SK-N-SH treated with all-trans-retinoic acid at 6 μM for 48 hours (cell line): ENCODE results near the gene LRRC51.

Experiments used
- ATAC-seq: fragments of 200-7000 bp; cut with Tn5 transposase; 3 replicates; pipeline ENCODE4 v1.9.1; 2020; ENCODE audit warnings: mild to moderate bottlenecking, moderate library complexity
- ARNTL ChIP-seq: fragments of 450-650 bp; formaldehyde crosslinking; IDR thresholded peaks from 2 replicates; pipeline ENCODE4 v1.5.0; 2020; ENCODE audit warnings: low read depth, mild to moderate bottlenecking, moderate library complexity, borderline replicate concordance
- CREB5 ChIP-seq: fragments of 250-450 bp; sonication (Bioruptor Pico); IDR thresholded peaks from 2 replicates; pipeline ENCODE4 v1.5.1; 2020; ENCODE audit warnings: low read depth, mild to moderate bottlenecking, moderate library complexity
- CSDC2 ChIP-seq: fragments of 250-450 bp; sonication (Bioruptor Pico); IDR thresholded peaks from 2 replicates; pipeline ENCODE4 v1.5.0; 2020; ENCODE audit warnings: mild to moderate bottlenecking, moderate library complexity
- CSRNP3 ChIP-seq: fragments of 250-450 bp; sonication (Bioruptor Pico); IDR thresholded peaks from 2 replicates; pipeline ENCODE4 v1.5.1; 2021; ENCODE audit warnings: mild to moderate bottlenecking, moderate library complexity
- GLIS3 ChIP-seq: fragments of 250-450 bp; sonication (Bioruptor Pico); IDR thresholded peaks from 2 replicates; pipeline ENCODE4 v1.5.0; 2020; ENCODE audit warnings: mild to moderate bottlenecking, moderate library complexity
- ISL1 ChIP-seq: fragments of 250-450 bp; sonication (Bioruptor Pico); IDR thresholded peaks from 2 replicates; pipeline ENCODE4 v2.1.2; 2022; ENCODE audit warnings: mild to moderate bottlenecking, moderate library complexity
- OSR1 ChIP-seq: fragments of 250-450 bp; sonication (Bioruptor Pico); IDR thresholded peaks from 2 replicates; pipeline ENCODE4 v1.8.0; 2022; ENCODE audit warnings: moderate library complexity, mild to moderate bottlenecking, inconsistent platforms
- PATZ1 ChIP-seq: fragments of 250-450 bp; sonication (Bioruptor Pico); IDR thresholded peaks from 2 replicates; pipeline ENCODE4 v1.8.0; 2020; ENCODE audit warnings: mild to moderate bottlenecking, moderate library complexity, borderline replicate concordance
- POU6F1 ChIP-seq: fragments of 250-450 bp; sonication (Bioruptor Pico); IDR thresholded peaks from 2 replicates; pipeline ENCODE4 v1.8.0; 2021; ENCODE audit warnings: low read depth, mild to moderate bottlenecking, moderate library complexity, borderline replicate concordance
- PPARA ChIP-seq: fragments of 250-450 bp; sonication (Bioruptor Pico); IDR thresholded peaks from 2 replicates; pipeline ENCODE4 v1.5.0; 2020; ENCODE audit warnings: mild to moderate bottlenecking, borderline replicate concordance
- RARB ChIP-seq: fragments of 250-450 bp; sonication (Bioruptor Pico); IDR thresholded peaks from 2 replicates; pipeline ENCODE4 v1.8.0; 2021; ENCODE audit warnings: mild to moderate bottlenecking, moderate library complexity
- SNAI2 ChIP-seq: fragments of 250-450 bp; sonication (Bioruptor Pico); IDR thresholded peaks from 2 replicates; pipeline ENCODE4 v1.5.0; 2020; ENCODE audit warnings: mild to moderate bottlenecking, moderate library complexity
- TCF4 ChIP-seq: fragments of 250-450 bp; sonication (Bioruptor Pico); IDR thresholded peaks from 2 replicates; pipeline ENCODE4 v1.8.0; 2021; ENCODE audit warnings: mild to moderate bottlenecking, moderate library complexity, borderline replicate concordance
- ZFP3 ChIP-seq: fragments of 250-450 bp; sonication (Bioruptor Pico); IDR thresholded peaks from 2 replicates; pipeline ENCODE4 v1.5.0; 2020; ENCODE audit warnings: mild to moderate bottlenecking, moderate library complexity
- ZFP30 ChIP-seq: fragments of 450-650 bp; formaldehyde crosslinking; IDR thresholded peaks from 2 replicates; pipeline ENCODE4 v1.5.0; 2022; ENCODE audit warnings: mild to moderate bottlenecking, moderate library complexity
- TF ChIP-seq, protein P1 (sequence below): fragments of 250-450 bp; sonication (Bioruptor Pico); IDR thresholded peaks from 2 replicates; pipeline ENCODE4 v1.5.0; 2020; ENCODE audit warnings: mild to moderate bottlenecking, moderate library complexity

LRRC51 gene

DNA sequence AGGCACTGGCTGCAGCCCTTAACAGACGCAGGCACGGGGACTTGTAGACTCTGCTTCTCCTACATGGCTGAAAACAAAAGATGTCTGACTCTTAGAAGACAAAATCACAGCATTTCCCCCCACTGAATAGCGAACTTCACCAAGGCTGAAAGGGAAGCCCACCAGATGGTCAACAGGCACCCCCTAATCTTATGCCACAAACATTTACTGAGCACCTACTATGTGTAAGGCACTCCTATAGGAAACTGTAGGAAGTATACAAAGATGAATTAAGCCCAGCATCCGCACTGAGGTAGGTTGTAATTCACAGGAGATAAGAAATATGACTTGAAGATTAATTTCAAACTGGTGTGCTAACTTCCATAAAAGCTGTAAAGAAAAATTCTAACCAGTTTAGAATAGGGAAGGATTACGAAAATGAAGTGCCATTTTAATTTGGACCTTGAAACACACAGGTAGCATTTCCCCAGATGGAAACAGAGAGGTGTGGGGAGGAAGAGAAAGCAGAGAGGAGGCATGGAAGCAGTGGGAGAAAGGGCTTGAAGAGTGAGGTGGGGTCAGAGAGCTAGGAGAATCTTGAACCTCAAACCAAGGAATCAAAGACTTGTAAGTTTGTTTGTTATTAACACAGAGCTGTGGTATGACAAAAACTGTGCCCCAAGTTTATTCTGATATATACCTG, 38.4 kb upstream of the LRRC51 start (continued):
- no peak for TF ChIP-seq CREB5 (CRISPR knock-in tag)
- no peak for TF ChIP-seq TCF4
- TF ChIP-seq, protein P1, sequence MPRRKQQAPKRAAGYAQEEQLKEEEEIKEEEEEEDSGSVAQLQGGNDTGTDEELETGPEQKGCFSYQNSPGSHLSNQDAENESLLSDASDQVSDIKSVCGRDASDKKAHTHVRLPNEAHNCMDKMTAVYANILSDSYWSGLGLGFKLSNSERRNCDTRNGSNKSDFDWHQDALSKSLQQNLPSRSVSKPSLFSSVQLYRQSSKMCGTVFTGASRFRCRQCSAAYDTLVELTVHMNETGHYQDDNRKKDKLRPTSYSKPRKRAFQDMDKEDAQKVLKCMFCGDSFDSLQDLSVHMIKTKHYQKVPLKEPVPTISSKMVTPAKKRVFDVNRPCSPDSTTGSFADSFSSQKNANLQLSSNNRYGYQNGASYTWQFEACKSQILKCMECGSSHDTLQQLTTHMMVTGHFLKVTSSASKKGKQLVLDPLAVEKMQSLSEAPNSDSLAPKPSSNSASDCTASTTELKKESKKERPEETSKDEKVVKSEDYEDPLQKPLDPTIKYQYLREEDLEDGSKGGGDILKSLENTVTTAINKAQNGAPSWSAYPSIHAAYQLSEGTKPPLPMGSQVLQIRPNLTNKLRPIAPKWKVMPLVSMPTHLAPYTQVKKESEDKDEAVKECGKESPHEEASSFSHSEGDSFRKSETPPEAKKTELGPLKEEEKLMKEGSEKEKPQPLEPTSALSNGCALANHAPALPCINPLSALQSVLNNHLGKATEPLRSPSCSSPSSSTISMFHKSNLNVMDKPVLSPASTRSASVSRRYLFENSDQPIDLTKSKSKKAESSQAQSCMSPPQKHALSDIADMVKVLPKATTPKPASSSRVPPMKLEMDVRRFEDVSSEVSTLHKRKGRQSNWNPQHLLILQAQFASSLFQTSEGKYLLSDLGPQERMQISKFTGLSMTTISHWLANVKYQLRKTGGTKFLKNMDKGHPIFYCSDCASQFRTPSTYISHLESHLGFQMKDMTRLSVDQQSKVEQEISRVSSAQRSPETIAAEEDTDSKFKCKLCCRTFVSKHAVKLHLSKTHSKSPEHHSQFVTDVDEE: no peak
- no peak for TF ChIP-seq SNAI2 (CRISPR knock-in tag)

- TF ChIP-seq ISL1 (CRISPR knock-in tag) (no peak), CREB5 (CRISPR knock-in tag) (no peak), CSRNP3 (CRISPR knock-in tag) (no peak), POU6F1 (CRISPR knock-in tag) (no peak), PPARA (no peak), ZFP3 (CRISPR knock-in tag) (no peak), PATZ1 (CRISPR knock-in tag) (no peak), OSR1 (CRISPR knock-in tag) (no peak), SNAI2 (CRISPR knock-in tag) (no peak), GLIS3 (no peak)
- TF ChIP-seq, protein P1: no peak
- ATAC-seq: no peak
These were observed 34.8 kb upstream of the LRRC51 start for GRCh38 chr11:72045849-72046248.

DNA sequence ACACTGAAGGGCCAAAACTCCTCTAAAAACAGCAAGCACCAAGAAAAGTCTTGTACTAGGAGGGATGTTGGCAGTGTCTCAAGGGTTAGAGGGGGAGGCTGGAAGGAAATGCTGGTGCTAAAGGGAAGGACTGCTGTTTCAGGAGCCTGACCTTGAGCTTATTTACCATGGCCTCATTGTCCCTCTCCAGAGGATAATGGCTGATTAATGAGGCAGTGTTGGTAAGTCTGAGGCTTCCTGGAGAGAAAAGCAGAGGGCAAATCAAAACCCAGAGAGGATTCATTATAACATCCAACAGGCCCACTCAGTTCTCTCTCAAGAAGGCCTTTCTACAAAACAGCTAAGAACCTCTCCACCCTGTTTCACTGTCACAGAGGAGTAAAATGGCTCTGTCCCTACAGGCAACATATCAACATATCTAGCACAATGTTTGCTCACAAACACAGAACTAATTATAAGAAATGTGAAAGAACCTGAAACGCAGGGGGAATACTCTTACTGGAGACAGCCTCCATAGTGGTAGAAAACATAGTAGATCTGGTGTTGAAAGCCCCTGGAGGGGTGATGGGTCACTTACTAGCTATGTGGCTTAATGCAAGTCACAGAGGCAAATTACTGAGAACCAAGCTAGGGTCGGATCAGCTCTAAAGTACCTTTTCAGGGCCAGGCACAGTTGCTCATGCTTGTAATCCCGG, 31.7 kb upstream of the LRRC51 start:
- ATAC-seq: no peak
- TF ChIP-seq PPARA (no peak), RARB (CRISPR knock-in tag) (no peak), GLIS3 (no peak), ZFP30 (CRISPR knock-in tag) (no peak), OSR1 (CRISPR knock-in tag) (no peak), SNAI2 (CRISPR knock-in tag) (no peak), CSDC2 (CRISPR knock-in tag) (no peak), ARNTL (CRISPR knock-in tag) (no peak), TCF4 (no peak)
- TF ChIP-seq, protein P1: no peak
